H1 (cell line): Measurements from ENCODE around the gene WFIKKN1.

Source experiments
- CTCF ChIP-seq, 3 experiments: IDR thresholded peaks; 1 replicate in 2 of 3; 2 replicates in 1 of 3; pipeline versions ENCODE4 v1.5.1 to v1.6.1; 2011; ENCODE audit warnings: low read length in 3 of 3, mild to moderate bottlenecking in 3 of 3, inconsistent platforms in 2 of 3, low read depth in 1 of 3, moderate library complexity in 1 of 3; ENCODE audit not compliant: insufficient read depth in 1 of 3; ENCODE audit errors: control extremely low read depth in 1 of 3
- EP300 ChIP-seq, 2 experiments: IDR thresholded peaks; 1 replicate in 1 of 2; 2 replicates in 1 of 2; pipeline ENCODE4 v1.6.1; 2011 to 2012; ENCODE audit warnings: low read depth in 2 of 2, low read length in 2 of 2, mild to moderate bottlenecking in 2 of 2, borderline replicate concordance in 1 of 2, inconsistent platforms in 1 of 2, moderate library complexity in 1 of 2
- EZH2 ChIP-seq: fragments of 200-600 bp; sonication (generic); IDR thresholded peaks from 2 replicates; pipeline ENCODE4 v1.7.1; 2012; ENCODE audit warnings: low read depth, mild to moderate bottlenecking, moderate library complexity, low read length, inconsistent platforms; ENCODE audit not compliant: severe bottlenecking
- POLR2A ChIP-seq, 2 experiments: IDR thresholded peaks; 1 replicate in 1 of 2; 2 replicates in 1 of 2; pipeline ENCODE4 v1.6.1; 2011; ENCODE audit warnings: low read depth in 2 of 2, low read length in 2 of 2, mild to moderate bottlenecking in 2 of 2; ENCODE audit errors: control extremely low read depth in 1 of 2

GRCh38 chr16:660459-661183, 29.8 kb downstream of the WFIKKN1 start:
- peak in 2 of 3 experiments; percentile 62 to 70; a peak in 3 of 4 replicates for TF ChIP-seq CTCF (IDR thresholded peaks at IDR 0.05; ENCODE audit: control extremely low read depth in 1 of 3, insufficient read depth in 1 of 3, low read depth in 1 of 3, low read length in 3 of 3)
- no peak for TF ChIP-seq EZH2
- TF ChIP-seq EP300 (IDR thresholded peaks at IDR 0.05; ENCODE audit: borderline replicate concordance in 1 of 2, low read depth in 2 of 2, low read length in 2 of 2): no peak
- 0 out of 3 replicates have a peak, but pooled peaks of 1 of the 2 experiments have one; percentile 18 for TF ChIP-seq POLR2A (IDR thresholded peaks at IDR 0.05; ENCODE audit: control extremely low read depth in 1 of 2, low read depth in 2 of 2, low read length in 2 of 2)
